Keratinocyte (primary cell): ENCODE measurements around the gene KRT27. TPM values are rescaled to one million over a fixed set of nuclear protein-coding genes. Genes with fewer than 3 reads are reported as not detected.
A peak's percentile ranks its signal among the peaks of the same experiment; 100 is the strongest.

ENCODE experiments used
- DNase-seq: peaks from one replicate; pipeline ENCODE4 v3.0.0-alpha.2; 2011; ENCODE audit warnings: low read depth, missing footprints, low spot score
- FAIRE-seq: peaks from 2 replicates; lab custom pipeline; 2011; peaks lifted over from hg19 to GRCh38; lab: Jason Lieb, UNC
- H2AFZ ChIP-seq: 2 replicates; pipeline ENCODE4 v1.6.0; 2012; ENCODE audit warnings: low read length, control low read depth, inconsistent platforms; ENCODE audit not compliant: control insufficient read depth
- H3K27ac ChIP-seq: 2 replicates; pipeline ENCODE4 v1.5.1; 2011; ENCODE audit warnings: low read length; ENCODE audit not compliant: control insufficient read depth, insufficient read depth
- H3K27me3 ChIP-seq: 3 replicates; pipeline ENCODE4 v1.6.0; 2011; ENCODE audit warnings: low read length; ENCODE audit not compliant: control insufficient read depth, insufficient read depth; ENCODE audit errors: extremely low read depth
- H3K36me3 ChIP-seq, 2 experiments: 2 replicates in 1 of 2; 3 replicates in 1 of 2; pipeline ENCODE4 v1.5.1; 2011; ENCODE audit warnings: low read length in 2 of 2, mild to moderate bottlenecking in 1 of 2; ENCODE audit not compliant: control insufficient read depth in 2 of 2, insufficient read depth in 2 of 2; ENCODE audit errors: extremely low read depth in 1 of 2
- H3K4me1 ChIP-seq: 3 replicates; pipeline ENCODE4 v1.5.1; 2011; ENCODE audit warnings: low read length; ENCODE audit not compliant: control insufficient read depth, insufficient read depth; ENCODE audit errors: extremely low read depth
- H3K4me2 ChIP-seq: 3 replicates; pipeline ENCODE4 v1.6.0; 2011; ENCODE audit warnings: low read depth, low read length; ENCODE audit not compliant: control insufficient read depth, insufficient read depth; ENCODE audit errors: extremely low read depth
- H3K4me3 ChIP-seq, 3 experiments: fragments of 200-600 bp in 1 of 3; sonication (generic) in 1 of 3; 2 replicates in 2 of 3; 3 replicates in 1 of 3; pipeline ENCODE4 v1.5.1; 2011 to 2016; ENCODE audit warnings: low read length in 3 of 3, mild to moderate bottlenecking in 3 of 3, control low read depth in 2 of 3, inconsistent platforms in 1 of 3, low read depth in 1 of 3, mixed read lengths in 1 of 3, mixed run types in 1 of 3, moderate library complexity in 1 of 3; ENCODE audit not compliant: control insufficient read depth in 2 of 3, insufficient read depth in 2 of 3; ENCODE audit errors: extremely low read depth in 1 of 3
- H3K79me2 ChIP-seq: 2 replicates; pipeline ENCODE4 v1.6.0; 2012; ENCODE audit warnings: low read length; ENCODE audit not compliant: control insufficient read depth, insufficient read depth
- H3K9ac ChIP-seq: 3 replicates; pipeline ENCODE4 v1.6.0; 2011; ENCODE audit warnings: low read length; ENCODE audit not compliant: control insufficient read depth, insufficient read depth; ENCODE audit errors: extremely low read depth
- H3K9me1 ChIP-seq: 3 replicates; pipeline ENCODE4 v1.6.0; 2011; ENCODE audit warnings: low read length; ENCODE audit not compliant: control insufficient read depth, insufficient read depth; ENCODE audit errors: extremely low read depth
- H3K9me3 ChIP-seq: 2 replicates; pipeline ENCODE4 v1.5.1; 2012; ENCODE audit warnings: low read depth, low read length; ENCODE audit not compliant: control insufficient read depth
- H4K20me1 ChIP-seq: 3 replicates; pipeline ENCODE4 v1.6.0; 2011; ENCODE audit warnings: low read length; ENCODE audit not compliant: control insufficient read depth, insufficient read depth; ENCODE audit errors: extremely low read depth
- CTCF ChIP-seq, 3 experiments: IDR thresholded peaks in 1 of 3; conservative IDR thresholded peaks in 1 of 3; optimal IDR thresholded peaks in 1 of 3; 2 replicates in 2 of 3; 3 replicates in 1 of 3; pipeline versions ENCODE3 to v1.5.1; 2011; ENCODE audit warnings: low read length in 3 of 3, mild to moderate bottlenecking in 3 of 3, moderate library complexity in 2 of 3, control low read depth in 1 of 3, inconsistent platforms in 1 of 3; ENCODE audit not compliant: insufficient read depth in 2 of 3; ENCODE audit errors: extremely low read depth in 1 of 3
- EZH2 ChIP-seq: IDR thresholded peaks from one replicate; pipeline ENCODE4 v1.6.1; 2012; ENCODE audit warnings: inconsistent platforms, mild to moderate bottlenecking, low read length, moderate library complexity
- dilution Hi-C: fragments of 300-500 bp; cut with MboI; formaldehyde crosslinking; loops from one replicate; pipeline ENCODE4 v1.7.0; 2020; ENCODE audit warnings: low sequenced_read_pairs; ENCODE audit not compliant: extremely low pct_ligation_motif_present
- polyA plus RNA-seq, 5 experiments: library from polyadenylated mRNA; depleted of rRNA in 3 of 5; stranded (reverse) in 3 of 5; stranded (forward) in 1 of 5; unstranded in 1 of 5; fragments of >200 nt; gene quantifications; 1 replicate in 1 of 5; 2 replicates in 3 of 5; 3 replicates in 1 of 5; pipeline versions ENCODE4 v1.2.1 to v1.2.3, GENCODE V29; 2011 to 2012; ENCODE audit warnings: missing spikeins in 2 of 5, low read depth in 1 of 5, low replicate concordance in 1 of 5

The KRT27 gene
- polyA plus RNA-seq, 1 donor (not counting 4 experiments of a cell fraction or from before 2014, with no cell fraction given) = not detected

GRCh38 chr17:40812639-40813038, 30.3 kb upstream of the KRT27 start:
- dilution Hi-C loops = no loop called here

GRCh38 chr17:40810494-40810893, 28.1 kb upstream of the KRT27 start:
- no peaks in the 10 kb centered on the region for H3K27me3 ChIP-seq
- no peak for FAIRE-seq

More at GRCh38 chr17:40812639-40813038, 30.3 kb upstream of the KRT27 start:
- no peak overlapping the region for H3K9ac ChIP-seq
- H3K9me1 ChIP-seq = no peaks in the 10 kb centered on the region
- DNase-seq (no peak), FAIRE-seq (no peak)
- H4K20me1 ChIP-seq = no peaks in the 10 kb centered on the region
- peaks cover 2% of the 10 kb centered on the region for H3K79me2 ChIP-seq
- H3K27ac ChIP-seq = no peak overlapping the region
- TF ChIP-seq EZH2 (no peak), CTCF (optimal IDR thresholded peaks at IDR 0.05 in 1 of 3, IDR thresholded peaks at IDR 0.05 in 1 of 3, conservative IDR thresholded peaks at IDR 0.05 in 1 of 3; ENCODE audit: extremely low read depth in 1 of 3, insufficient read depth in 2 of 3, low read length in 3 of 3) (no peak)
- H3K4me2 ChIP-seq = no peak overlapping the region
- no peak overlapping the region for H2AFZ ChIP-seq
- no peaks in the 10 kb centered on the region for H3K27me3 ChIP-seq
- H3K36me3 ChIP-seq = peaks cover 3 to 6% of the 10 kb centered on the region in 2 experiments
- no peaks in the 10 kb centered on the region for H3K9me3 ChIP-seq
- no peaks in the 10 kb centered on the region for H3K4me1 ChIP-seq
- no peak overlapping the region for H3K4me3 ChIP-seq

More at GRCh38 chr17:40810494-40810893, 28.1 kb upstream of the KRT27 start:
- H3K27ac ChIP-seq = no peak overlapping the region
- H3K4me1 ChIP-seq = no peaks in the 10 kb centered on the region
- no peaks in the 10 kb centered on the region for H3K9me3 ChIP-seq
- no peaks in the 10 kb centered on the region for H4K20me1 ChIP-seq
- no peak overlapping the region for H2AFZ ChIP-seq
- dilution Hi-C loops = no loop called here
- no peak overlapping the region for H3K9ac ChIP-seq
- no peak overlapping the region for H3K4me3 ChIP-seq
- TF ChIP-seq CTCF (optimal IDR thresholded peaks at IDR 0.05 in 1 of 3, IDR thresholded peaks at IDR 0.05 in 1 of 3, conservative IDR thresholded peaks at IDR 0.05 in 1 of 3; ENCODE audit: extremely low read depth in 1 of 3, insufficient read depth in 2 of 3, low read length in 3 of 3) (no peak), EZH2 (no peak)
- DNase-seq = no peak
- peak overlapping the region; percentile 30 for H3K4me2 ChIP-seq
- H3K36me3 ChIP-seq = no peaks in the 10 kb centered on the region
- H3K9me1 ChIP-seq = no peaks in the 10 kb centered on the region
- no peaks in the 10 kb centered on the region for H3K79me2 ChIP-seq
